Measurements from ENCODE around the gene CCSER1. TPM values are rescaled to one million over a fixed set of nuclear protein-coding genes. Genes with fewer than 3 reads are reported as not detected.

The CCSER1 gene
- total RNA-seq, 1 donor = 0.43 TPM

- TF ChIP-seq CTCF (IDR thresholded peaks at IDR 0.05; ENCODE audit: insufficient read depth, low read depth, low read length) = no peak
- no peak overlapping the region for H3K4me3 ChIP-seq (ENCODE audit: low read depth, low read length)
- DNase-seq (ENCODE audit: low read depth) = no peak
Observed at GRCh38 chr4:90421161-90421560, 294.0 kb downstream of the CCSER1 start.

- no peak for TF ChIP-seq CTCF (IDR thresholded peaks at IDR 0.05; ENCODE audit: insufficient read depth, low read depth, low read length)
- H3K4me3 ChIP-seq (ENCODE audit: low read depth, low read length) = no peak overlapping the region
- DNase-seq (ENCODE audit: low read depth) = no peak
Observed at GRCh38 chr4:90425893-90426292, 298.7 kb downstream of the CCSER1 start.

GRCh38 chr4:90438522-90438921, 311.3 kb downstream of the CCSER1 start:
- DNase-seq (ENCODE audit: low read depth) = no peak
- H3K4me3 ChIP-seq (ENCODE audit: low read depth, low read length) = no peak overlapping the region
- no peak for TF ChIP-seq CTCF (IDR thresholded peaks at IDR 0.05; ENCODE audit: insufficient read depth, low read depth, low read length)

GRCh38 chr4:90441770-90442169, 314.6 kb downstream of the CCSER1 start:
- TF ChIP-seq CTCF (IDR thresholded peaks at IDR 0.05; ENCODE audit: insufficient read depth, low read depth, low read length) = no peak
- DNase-seq (ENCODE audit: low read depth) = no peak
- no peak overlapping the region for H3K4me3 ChIP-seq (ENCODE audit: low read depth, low read length)

- DNase-seq (ENCODE audit: low read depth) = no peak
- no peak overlapping the region for H3K4me3 ChIP-seq (ENCODE audit: low read depth, low read length)
- no peak for TF ChIP-seq CTCF (IDR thresholded peaks at IDR 0.05; ENCODE audit: insufficient read depth, low read depth, low read length)
Observed at GRCh38 chr4:90442619-90443018, 315.4 kb downstream of the CCSER1 start.

- TF ChIP-seq CTCF (IDR thresholded peaks at IDR 0.05; ENCODE audit: insufficient read depth, low read depth, low read length) = no peak
- DNase-seq (ENCODE audit: low read depth) = no peak
- H3K4me3 ChIP-seq (ENCODE audit: low read depth, low read length) = no peak overlapping the region
Observed at GRCh38 chr4:90443231-90443630, 316.0 kb downstream of the CCSER1 start.

DNA sequence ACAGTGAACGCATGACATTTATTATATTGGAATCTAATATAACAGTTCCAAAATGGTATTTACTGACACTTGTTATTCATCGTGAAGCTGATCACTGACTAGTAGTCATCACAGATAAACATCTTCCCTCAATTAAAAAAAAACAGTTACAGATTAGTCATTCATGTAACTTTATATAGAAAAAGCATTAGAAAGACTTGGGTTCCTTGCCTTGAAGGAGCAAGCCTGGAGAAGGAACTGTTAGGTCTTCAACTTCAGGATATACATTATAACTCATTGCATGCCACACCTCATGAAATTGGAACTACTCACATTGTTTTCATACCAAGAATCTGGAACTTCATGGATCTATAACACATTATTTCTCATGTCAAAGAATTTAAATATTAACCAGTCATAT, 317.7 kb downstream of the CCSER1 start:
- DNase-seq (ENCODE audit: low read depth) = no peak
- no peak overlapping the region for H3K4me3 ChIP-seq (ENCODE audit: low read depth, low read length)
- no peak for TF ChIP-seq CTCF (IDR thresholded peaks at IDR 0.05; ENCODE audit: insufficient read depth, low read depth, low read length)

All from fibroblast of villous mesenchyme (primary cell).